Ecto neural progenitor cell (in vitro differentiated cells): ENCODE measurements around the gene PER3.

Experiments used
- DNase-seq: peaks from one replicate; pipeline ENCODE4 v3.0.0-alpha.2; 2018; ENCODE audit warnings: low spot score

Gene PER3

GRCh38 chr1:7833035-7833434 is 48.9 kb downstream of the PER3 start:
- no peak for DNase-seq

GRCh38 chr1:7838714-7839113 is 54.6 kb downstream of the PER3 start:
- DNase-seq, result no peak

GRCh38 chr1:7839526-7839925 is 55.4 kb downstream of the PER3 start:
- no peak for DNase-seq

- no peak for DNase-seq
Observed at GRCh38 chr1:7842517-7842916, 58.4 kb downstream of the PER3 start.

GRCh38 chr1:7845761-7846160 is 61.7 kb downstream of the PER3 start:
- DNase-seq, result no peak

- DNase-seq, result no peak
Observed at GRCh38 chr1:7846656-7847055, 62.6 kb downstream of the PER3 start.

GRCh38 chr1:7847599-7847998 is 63.5 kb downstream of the PER3 start:
- no peak for DNase-seq

- no peak for DNase-seq
Observed at GRCh38 chr1:7850786-7851185, 66.7 kb downstream of the PER3 start.

GRCh38 chr1:7852804-7853683 is 69.0 kb downstream of the PER3 start, which contains the start of gene UTS2:
Gene UTS2 (minus strand): TSS chr1:7853065. CDS start chr1:7853003, 62 bp downstream.
- DNase-seq, result no peak

GRCh38 chr1:7853684-7854026 is 69.6 kb downstream of the PER3 start:
- DNase-seq, result no peak

- DNase-seq, result no peak
Observed at GRCh38 chr1:7856345-7856744, 72.3 kb downstream of the PER3 start.

GRCh38 chr1:7857000-7857399 is 72.9 kb downstream of the PER3 start:
- no peak for DNase-seq

- no peak for DNase-seq
Observed at GRCh38 chr1:7857985-7858384, 73.9 kb downstream of the PER3 start.

GRCh38 chr1:7859406-7859805 is 75.3 kb downstream of the PER3 start:
- DNase-seq, result no peak

- DNase-seq, result no peak
Observed at GRCh38 chr1:7860130-7860529, 76.0 kb downstream of the PER3 start.

- DNase-seq, result no peak
Observed at GRCh38 chr1:7861452-7861851, 77.4 kb downstream of the PER3 start.

GRCh38 chr1:7862211-7863060 is 78.3 kb downstream of the PER3 start:
- no peak for DNase-seq

- no peak for DNase-seq
Observed at GRCh38 chr1:7863756-7864328, 79.8 kb downstream of the PER3 start.

- no peak for DNase-seq
Observed at GRCh38 chr1:7865978-7866377, 81.9 kb downstream of the PER3 start.

GRCh38 chr1:7868070-7868780 is 84.1 kb downstream of the PER3 start:
- DNase-seq, result no peak

- DNase-seq, result no peak
Observed at GRCh38 chr1:7869136-7869920, 85.2 kb downstream of the PER3 start.
